ENCODE results near the gene MAP1LC3B2.

GRCh38 chr12:116595186-116595585 lies 36.0 kb downstream of the MAP1LC3B2 start:
- TF ChIP-seq CTCF (conservative IDR thresholded peaks at IDR 0.05; ENCODE audit: low read length) (no peak), EZH2phosphoT487 (IDR thresholded peaks at IDR 0.05; ENCODE audit: borderline replicate concordance) (no peak)

All from Loucy (cell line).